ENCODE data around the gene MPPED1. TPM values are rescaled to one million over a fixed set of nuclear protein-coding genes. Genes with fewer than 3 reads are reported as not detected.

The MPPED1 gene
- polyA plus RNA-seq, 4 donors: 0.56 to 1.3 (median 0.74) TPM

- no peak for DNase-seq (ENCODE audit: low read depth in 4 of 4, low spot score in 2 of 4)
Measured at GRCh38 chr22:43554694-43555365, 143.0 kb downstream of the MPPED1 start.

- no peak for DNase-seq (ENCODE audit: low read depth in 4 of 4, low spot score in 2 of 4)
Measured at GRCh38 chr22:43555561-43556515, 144.0 kb downstream of the MPPED1 start.

Other genes with a start within 250 kb of the MPPED1 start
- 10 to 100 TPM; 25.2 to 35.7 (median 26.1) TPM for gene TTLL12, start 224.9 kb upstream of the MPPED1 start, polyA plus RNA-seq (ENCODE audit: insufficient read length in 4 of 4)
- 10 to 100 TPM in 1 of 4 donors, 1 to 10 TPM in 3; 7.3 to 15.9 (median 9.0) TPM for gene SCUBE1, start 68.6 kb upstream of the MPPED1 start, polyA plus RNA-seq (ENCODE audit: insufficient read length in 4 of 4)